Renal pelvis (tissue), 12 donors: ENCODE results near the gene GLCCI1. TPM values are rescaled to one million over a fixed set of nuclear protein-coding genes. Genes with fewer than 3 reads are reported as not detected.

Experiments used
- DNase-seq: peaks from one replicate; pipeline ENCODE4 v3.0.0-alpha.2; 2013
- long read RNA-seq, 16 experiments: transcript quantifications; one replicate each; lab custom pipeline, GENCODE V29; 2026
- polyA plus RNA-seq, 3 donors: library from polyadenylated mRNA; unstranded; fragments of 120-200 nt; gene quantifications; one replicate each; pipeline ENCODE4 v1.2.1, GENCODE V29; 2013; ENCODE audit not compliant: insufficient read length in 3 of 3

Gene GLCCI1
- 10 to 100 TPM; 26.0 to 40.4 (median 32.8) TPM for polyA plus RNA-seq
- long read RNA-seq, donor 1, full-length matches to known transcripts, result 2 of 2 reads
- long read RNA-seq, donor 1, partial matches to known transcripts, result 0 of 2 reads
- long read RNA-seq, donor 1, other reads (novel, unspliced or antisense), result 0 of 2 reads
- long read RNA-seq, donor 2, partial matches to known transcripts, result 13 of 15 reads
- long read RNA-seq, donor 2, other reads (novel, unspliced or antisense), result 0 of 15 reads
- long read RNA-seq, donor 3, full-length matches to known transcripts, result 1 of 1 reads
- long read RNA-seq, donor 3, partial matches to known transcripts, result 0 of 1 reads
- long read RNA-seq, donor 3, other reads (novel, unspliced or antisense), result 0 of 1 reads
- long read RNA-seq, donor 4, full-length matches to known transcripts, result 1 of 1 reads
- long read RNA-seq, donor 4, partial matches to known transcripts, result 0 of 1 reads
- long read RNA-seq, donor 4, other reads (novel, unspliced or antisense), result 0 of 1 reads
- long read RNA-seq, donor 5, full-length matches to known transcripts, result 2 of 2 reads
- long read RNA-seq, donor 5, partial matches to known transcripts, result 0 of 2 reads
- long read RNA-seq, donor 5, other reads (novel, unspliced or antisense), result 0 of 2 reads
- long read RNA-seq, donor 6, partial matches to known transcripts, result 0 of 2 reads
- long read RNA-seq, donor 6, other reads (novel, unspliced or antisense), result 0 of 2 reads
- long read RNA-seq, donor 7, full-length matches to known transcripts, result 3 of 3 reads
- long read RNA-seq, donor 7, partial matches to known transcripts, result 0 of 3 reads
- long read RNA-seq, donor 7, other reads (novel, unspliced or antisense), result 0 of 3 reads
- long read RNA-seq, donor 8, full-length matches to known transcripts, result 1 of 7 reads
- long read RNA-seq, donor 8, partial matches to known transcripts, result 6 of 7 reads
- long read RNA-seq, donor 8, other reads (novel, unspliced or antisense), result 0 of 7 reads
- long read RNA-seq, donor 9, full-length matches to known transcripts, result 1 of 1 reads
- long read RNA-seq, donor 9, partial matches to known transcripts, result 0 of 1 reads
- long read RNA-seq, donor 9, other reads (novel, unspliced or antisense), result 0 of 1 reads
- long read RNA-seq, donor 10, result 0 reads
- long read RNA-seq, donor 11, full-length matches to known transcripts, result 4 of 4 reads
- long read RNA-seq, donor 11, partial matches to known transcripts, result 0 of 4 reads
- long read RNA-seq, donor 11, other reads (novel, unspliced or antisense), result 0 of 4 reads
- long read RNA-seq, donor 12, full-length matches to known transcripts, result 1 of 1 reads
- long read RNA-seq, donor 12, partial matches to known transcripts, result 0 of 1 reads
- long read RNA-seq, donor 12, other reads (novel, unspliced or antisense), result 0 of 1 reads
- long read RNA-seq, donor 13, partial matches to known transcripts, result 0 of 1 reads
- long read RNA-seq, donor 13, other reads (novel, unspliced or antisense), result 0 of 1 reads
- long read RNA-seq, donor 14, full-length matches to known transcripts, result 3 of 3 reads
- long read RNA-seq, donor 14, partial matches to known transcripts, result 0 of 3 reads
- long read RNA-seq, donor 14, other reads (novel, unspliced or antisense), result 0 of 3 reads
- long read RNA-seq, donor 15, full-length matches to known transcripts, result 3 of 3 reads
- long read RNA-seq, donor 15, partial matches to known transcripts, result 0 of 3 reads
- long read RNA-seq, donor 15, other reads (novel, unspliced or antisense), result 0 of 3 reads
- long read RNA-seq, donor 16, partial matches to known transcripts, result 0 of 1 reads
- long read RNA-seq, donor 16, other reads (novel, unspliced or antisense), result 0 of 1 reads

- peak; percentile 98 for DNase-seq
Observed at GRCh38 chr7:7968544-7969305, at the start of gene GLCCI1. Gene GLCCI1, plus strand, starts transcription at chr7:7968796. Its CDS starts 555 bp downstream, at chr7:7969351.

DNA sequence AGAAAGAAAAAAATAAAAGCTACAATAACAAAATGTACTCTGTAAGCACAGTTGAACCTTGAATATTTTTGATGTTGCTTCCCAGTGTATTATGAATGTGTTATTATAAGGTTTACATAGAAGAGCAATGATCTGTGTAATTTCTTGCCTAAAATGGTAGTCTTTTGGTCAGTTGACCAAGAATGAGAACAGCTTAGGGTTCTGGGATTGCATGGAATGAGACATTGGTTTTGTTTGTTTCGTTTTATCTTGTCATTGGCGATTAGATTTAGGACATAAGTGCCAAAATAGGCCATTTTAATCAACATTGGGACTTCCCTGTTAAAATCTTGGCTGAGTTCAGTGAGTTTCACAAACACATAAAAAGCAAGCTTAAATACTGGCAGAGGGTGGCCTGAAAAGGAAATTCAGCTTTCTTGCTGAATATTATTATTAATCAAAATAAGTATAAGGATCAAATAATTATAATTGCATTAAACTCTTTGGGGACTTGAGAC, 49.1 kb upstream of the GLCCI1 start:
- DNase-seq, result no peak

GRCh38 chr7:7920056-7920455, 48.5 kb upstream of the GLCCI1 start:
- no peak for DNase-seq

DNA sequence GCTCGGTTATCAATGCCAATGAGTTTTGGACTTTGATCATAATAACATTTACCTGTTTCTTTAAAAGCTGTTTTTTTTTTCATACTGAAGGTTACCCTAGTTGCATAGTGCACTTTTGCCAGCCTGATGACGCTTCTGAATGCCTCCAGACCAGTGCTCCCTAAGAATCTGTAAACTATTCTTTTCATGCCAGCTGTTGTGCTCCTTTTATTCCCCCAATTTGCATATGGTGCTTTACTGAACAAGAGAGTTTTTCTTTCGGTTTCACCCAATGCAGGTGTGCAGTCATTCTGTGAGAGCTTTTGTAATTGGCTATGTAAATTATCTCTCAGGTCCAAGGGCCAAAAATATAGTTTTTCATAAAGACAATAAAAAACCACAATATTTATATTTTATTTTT, 48.1 kb upstream of the GLCCI1 start:
- DNase-seq, result no peak

GRCh38 chr7:7921830-7922229, 46.8 kb upstream of the GLCCI1 start:
- DNase-seq, result no peak

DNA sequence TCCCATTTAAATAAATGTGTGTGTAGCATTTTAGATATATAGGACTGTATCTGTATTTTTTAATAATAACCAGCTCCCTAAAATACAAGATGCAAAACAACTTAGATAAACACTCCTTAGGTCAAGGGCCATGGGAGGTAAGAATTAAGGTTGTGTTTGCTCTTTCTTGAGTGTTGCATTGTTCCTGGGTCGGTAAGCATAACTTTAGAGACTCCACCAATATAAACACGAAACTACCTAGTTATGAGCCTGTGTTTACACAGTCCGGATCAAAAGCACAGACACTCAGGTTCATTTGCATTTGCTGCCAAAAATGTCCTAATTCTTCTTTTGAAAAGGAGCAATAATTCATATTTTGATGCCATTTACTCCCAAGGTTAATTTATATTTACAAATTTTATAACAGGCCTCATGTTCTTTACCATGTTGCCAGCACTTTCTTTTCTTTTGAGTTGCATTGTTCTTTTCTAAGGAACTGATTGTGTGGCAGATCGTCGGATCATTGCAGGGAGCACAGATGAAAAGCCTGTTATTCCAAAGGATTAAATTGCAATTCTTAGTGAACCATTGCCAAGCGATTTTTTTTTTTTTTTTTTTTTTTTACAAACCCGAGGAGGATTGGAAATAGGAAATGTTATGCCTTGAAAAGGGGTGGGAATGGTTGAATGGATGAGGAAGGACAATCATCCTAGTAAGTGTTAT, 45.8 kb upstream of the GLCCI1 start:
- DNase-seq, result no peak

DNA sequence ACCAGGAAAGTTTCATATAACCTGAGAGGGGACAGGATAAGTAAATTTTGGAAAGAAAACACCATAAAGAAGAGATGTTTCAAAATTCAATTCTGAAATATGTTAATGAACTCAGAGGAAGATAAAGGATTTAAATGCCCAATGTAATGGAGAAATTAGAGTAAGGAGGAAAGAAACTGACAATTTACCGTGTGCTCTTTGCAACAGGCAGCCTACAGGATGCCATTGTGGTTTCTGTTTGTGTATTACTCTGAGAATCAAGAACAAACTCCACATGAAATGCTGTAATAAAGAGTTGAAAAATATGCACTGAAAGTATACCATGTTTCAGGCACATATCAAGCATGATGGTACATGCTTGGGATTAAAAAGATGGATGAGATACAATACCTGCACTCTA, 44.8 kb upstream of the GLCCI1 start:
- DNase-seq, result no peak

GRCh38 chr7:7924303-7924702, 44.3 kb upstream of the GLCCI1 start:
- no peak for DNase-seq

GRCh38 chr7:7931626-7932025, 37.0 kb upstream of the GLCCI1 start:
- no peak for DNase-seq

GRCh38 chr7:7932553-7932952, 36.0 kb upstream of the GLCCI1 start:
- DNase-seq, result no peak

DNA sequence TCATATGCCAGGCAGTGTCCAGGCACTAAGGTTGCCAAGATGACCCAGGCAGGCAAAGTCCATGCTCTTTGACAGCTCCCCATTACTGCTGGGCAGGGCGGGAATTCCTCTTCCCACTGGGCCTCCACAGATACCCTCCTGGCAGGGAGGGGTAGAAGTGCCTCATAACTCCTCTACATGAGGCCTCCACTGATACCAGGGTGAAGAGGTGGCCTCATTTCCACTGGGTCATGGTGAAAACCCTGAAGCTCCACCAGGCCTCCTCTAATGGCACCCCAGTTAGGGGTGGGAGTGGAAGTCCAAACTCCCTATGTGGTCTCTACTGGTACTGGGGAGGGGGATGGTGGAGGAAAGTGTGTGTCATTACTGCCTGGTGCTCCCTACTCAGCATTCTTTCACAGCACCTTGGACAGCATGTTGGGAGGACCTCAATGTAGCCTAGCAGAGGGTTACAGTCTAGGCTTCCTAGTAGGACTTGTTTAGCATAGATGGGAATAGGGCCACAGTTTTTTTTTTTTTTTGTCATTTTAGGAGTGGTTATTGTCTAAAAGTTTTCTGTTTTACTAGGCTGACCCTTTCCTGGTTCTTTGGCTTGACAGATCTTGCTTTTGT, 34.6 kb upstream of the GLCCI1 start:
- DNase-seq, result no peak

DNA sequence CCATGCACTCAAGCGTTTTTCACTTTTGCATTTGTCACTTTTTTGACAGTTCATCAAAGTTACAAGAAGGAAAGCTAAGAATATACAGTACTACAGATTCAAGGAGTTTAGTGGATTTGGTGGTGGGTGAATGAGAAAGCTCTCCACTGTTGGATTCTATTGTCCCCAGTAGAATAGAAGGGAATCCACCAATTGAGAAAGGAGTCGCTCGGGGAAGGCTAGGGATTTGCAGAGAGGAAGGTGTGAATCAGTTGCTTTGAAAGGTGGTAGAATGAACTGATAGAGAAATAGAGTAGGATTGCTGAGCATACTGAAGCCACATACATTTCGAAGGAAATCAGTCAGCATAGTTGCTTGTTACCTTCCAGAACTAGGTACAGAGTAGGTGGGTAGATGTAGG, 33.7 kb upstream of the GLCCI1 start:
- DNase-seq, result no peak

- DNase-seq, result no peak
Observed at GRCh38 chr7:7938471-7938870, 30.1 kb upstream of the GLCCI1 start.

DNA sequence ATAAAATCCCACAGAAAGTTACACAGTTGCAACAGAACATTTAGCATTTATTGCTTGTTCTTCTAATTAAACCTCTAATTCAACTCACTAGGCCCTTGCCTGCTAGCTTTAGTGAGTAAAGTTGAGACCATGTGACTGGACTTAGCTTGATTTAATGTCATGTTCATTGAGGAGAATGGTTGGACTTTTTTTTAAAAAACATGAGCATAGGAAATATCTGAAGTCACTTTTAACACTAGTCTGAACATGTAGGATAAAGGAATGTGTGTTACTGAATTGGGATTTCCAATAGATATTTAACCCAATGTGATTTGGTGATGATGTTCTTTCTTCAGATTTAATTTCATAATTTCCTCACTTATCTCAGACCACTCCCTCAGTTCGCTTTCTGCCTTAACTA, 24.6 kb upstream of the GLCCI1 start:
- no peak for DNase-seq

DNA sequence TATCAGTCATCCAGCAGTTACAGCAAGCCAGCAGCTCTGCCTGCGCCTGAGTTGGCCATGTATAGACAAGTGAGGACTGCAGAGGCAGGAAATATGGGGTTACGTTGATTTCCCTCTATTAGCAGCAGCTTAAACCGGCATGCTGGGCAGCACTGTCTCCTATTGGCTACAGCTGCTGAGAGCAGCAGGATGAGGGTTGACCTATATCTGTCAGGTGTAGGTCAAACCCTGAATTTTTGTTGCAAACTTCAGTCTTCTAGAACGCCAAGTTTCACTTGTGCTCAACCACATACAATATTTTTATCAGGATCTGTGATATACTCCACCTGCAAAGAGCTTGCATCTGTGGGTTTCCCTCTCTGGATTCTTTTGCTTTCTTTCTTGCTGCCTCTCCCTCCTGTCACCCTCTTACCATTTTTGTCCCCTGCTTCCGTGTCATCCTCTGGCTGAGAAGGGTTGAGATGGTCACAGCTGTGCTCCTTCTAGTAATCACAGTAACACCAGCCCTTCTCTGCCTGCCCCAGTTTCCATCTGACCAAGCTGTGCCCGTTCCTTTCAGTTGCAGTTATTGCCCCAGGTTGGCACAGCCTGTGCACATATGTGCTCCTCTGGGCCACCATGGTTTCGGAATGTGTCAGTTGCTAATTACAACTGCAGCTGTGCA, 23.8 kb upstream of the GLCCI1 start:
- no peak for DNase-seq

DNA sequence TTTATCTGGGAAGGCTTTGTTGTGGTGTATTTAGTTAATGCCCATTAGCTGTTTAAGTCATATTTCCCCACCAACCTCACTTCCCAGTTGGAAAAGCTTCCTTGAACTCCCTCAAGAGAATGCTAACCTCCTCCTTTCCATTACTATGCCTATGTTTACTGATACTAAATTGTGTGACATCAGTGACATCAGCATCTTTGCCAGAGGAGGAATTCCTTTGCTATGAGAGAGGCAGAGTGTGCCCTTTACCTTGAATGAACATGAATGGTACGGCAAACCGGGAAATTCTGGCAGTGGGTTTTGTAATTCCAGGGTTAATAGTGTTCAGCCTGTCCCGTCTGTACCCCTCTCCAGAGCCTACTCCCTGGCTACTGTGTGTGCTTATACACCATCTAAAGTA, 22.1 kb upstream of the GLCCI1 start:
- DNase-seq, result no peak

GRCh38 chr7:7948232-7948631, 20.4 kb upstream of the GLCCI1 start:
- DNase-seq, result no peak

GRCh38 chr7:7953806-7954205, 14.8 kb upstream of the GLCCI1 start:
- no peak for DNase-seq
